ENCODE data around the gene GREB1L.
"Not testable (repeated sequence)": the region's sequence is repeated elsewhere in the genome, so short reads cannot be mapped to it uniquely, and the experiment has no call there.

GREB1L gene

GRCh38 chr18:21261352-21261751 lies 19.3 kb downstream of the GREB1L start:
- H3K4me3 ChIP-seq, result no peak overlapping the region

GRCh38 chr18:21262244-21262643 lies 20.2 kb downstream of the GREB1L start:
- no peak overlapping the region for H3K4me3 ChIP-seq
- H3K27ac ChIP-seq, result no peak overlapping the region

More at GRCh38 chr18:21261352-21261751, 19.3 kb downstream of the GREB1L start:
- no peak overlapping the region for H3K27ac ChIP-seq

DNA sequence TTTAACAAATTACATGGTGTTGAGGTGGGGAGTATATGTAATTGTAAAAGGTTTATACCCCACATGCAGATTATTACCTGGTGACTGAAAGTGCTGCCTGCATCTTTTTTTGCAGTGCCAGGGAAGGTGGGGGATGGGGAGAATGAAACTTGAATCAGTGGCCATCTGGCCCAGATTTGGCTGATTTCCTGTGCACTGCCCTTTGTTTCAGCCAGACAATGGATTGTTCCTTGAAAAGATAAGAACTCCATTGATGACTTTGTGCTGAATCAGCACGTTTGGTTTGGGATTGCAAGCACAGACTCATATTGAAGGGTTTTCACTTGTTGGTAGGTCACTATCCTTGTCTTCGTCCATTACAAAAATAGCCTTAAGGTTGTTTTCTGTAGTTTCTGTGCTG lies 20.9 kb downstream of the GREB1L start:
- no peak overlapping the region for H3K4me3 ChIP-seq
- no peak overlapping the region for H3K27ac ChIP-seq

DNA sequence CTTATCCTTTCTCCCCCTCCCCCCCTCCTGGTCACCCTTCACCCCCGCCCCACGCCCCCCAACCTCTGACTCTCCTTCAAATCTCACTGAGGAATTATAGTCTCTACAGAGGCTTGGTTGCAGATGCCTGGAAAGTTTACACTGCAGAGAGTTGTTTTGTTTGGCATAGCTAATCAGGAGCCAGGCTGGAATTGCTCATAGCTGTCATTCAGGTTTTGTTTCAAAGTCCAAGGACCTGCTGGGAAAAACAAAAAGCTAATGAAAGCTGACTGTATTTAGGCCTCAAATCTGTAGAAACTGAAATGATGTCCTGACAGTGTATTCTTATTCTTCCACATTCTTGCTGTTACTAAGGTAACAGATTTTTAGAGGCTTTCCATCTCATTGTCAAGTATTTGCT lies 22.6 kb downstream of the GREB1L start:
- Histone ChIP-seq H3K27ac (no peak overlapping the region), H3K4me3 (no peak overlapping the region)

- no peak overlapping the region for H3K27ac ChIP-seq
- H3K4me3 ChIP-seq, result no peak overlapping the region
Observed at GRCh38 chr18:21265971-21266673, 24.1 kb downstream of the GREB1L start.

DNA sequence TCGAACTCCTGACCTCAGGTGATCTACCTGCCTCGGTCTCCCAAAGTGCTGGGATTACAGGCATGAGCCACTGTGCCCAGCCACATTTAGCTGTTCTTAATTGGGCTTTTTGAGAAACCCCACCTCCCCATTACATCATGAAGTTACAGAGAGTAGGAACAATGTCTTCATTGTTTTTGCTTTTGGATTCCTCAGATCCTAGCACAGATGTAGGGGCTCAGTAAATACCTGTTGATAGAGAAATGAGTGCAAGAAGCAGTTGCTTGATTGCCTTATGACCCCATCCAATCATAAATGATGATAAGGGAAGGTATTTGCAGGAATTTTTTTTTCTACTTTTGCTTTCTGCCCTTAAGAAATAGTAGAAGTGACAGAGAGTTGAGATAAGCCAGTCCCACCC lies 25.4 kb downstream of the GREB1L start:
- no peak overlapping the region for H3K27ac ChIP-seq
- H3K4me3 ChIP-seq, result no peak overlapping the region

- no peak overlapping the region for H3K27ac ChIP-seq
- H3K4me3 ChIP-seq, result no peak overlapping the region
Observed at GRCh38 chr18:21269349-21269748, 27.3 kb downstream of the GREB1L start.

DNA sequence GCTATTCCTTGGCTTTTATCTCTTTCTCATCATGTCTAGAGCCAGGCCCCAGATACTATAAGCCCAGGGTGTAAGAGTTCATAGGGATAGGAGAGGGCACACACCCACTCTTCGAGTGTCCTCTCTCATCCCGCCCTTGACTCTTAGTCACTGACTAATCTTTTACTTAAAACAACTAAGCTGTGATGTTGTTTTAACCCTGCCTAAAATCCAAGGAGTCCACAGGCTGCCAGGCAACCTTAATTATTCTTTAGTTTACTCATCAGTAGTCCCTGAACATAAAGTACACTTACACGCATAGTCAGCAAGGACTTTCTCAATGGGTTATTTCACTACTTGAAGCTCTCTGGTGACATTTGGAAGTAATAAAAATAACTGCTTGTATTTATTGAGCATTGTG lies 28.4 kb downstream of the GREB1L start:
- no peak overlapping the region for H3K4me3 ChIP-seq

GRCh38 chr18:21272016-21272579 lies 30.1 kb downstream of the GREB1L start:
- Histone ChIP-seq H3K27ac (no peak overlapping the region), H3K4me3 (no peak overlapping the region)

More for the DNA sequence above, 28.4 kb downstream of the GREB1L start:
- no peak overlapping the region for H3K27ac ChIP-seq

GRCh38 chr18:21273568-21273967 lies 31.5 kb downstream of the GREB1L start:
- Histone ChIP-seq H3K4me3 (no peak overlapping the region), H3K27ac (no peak overlapping the region)

DNA sequence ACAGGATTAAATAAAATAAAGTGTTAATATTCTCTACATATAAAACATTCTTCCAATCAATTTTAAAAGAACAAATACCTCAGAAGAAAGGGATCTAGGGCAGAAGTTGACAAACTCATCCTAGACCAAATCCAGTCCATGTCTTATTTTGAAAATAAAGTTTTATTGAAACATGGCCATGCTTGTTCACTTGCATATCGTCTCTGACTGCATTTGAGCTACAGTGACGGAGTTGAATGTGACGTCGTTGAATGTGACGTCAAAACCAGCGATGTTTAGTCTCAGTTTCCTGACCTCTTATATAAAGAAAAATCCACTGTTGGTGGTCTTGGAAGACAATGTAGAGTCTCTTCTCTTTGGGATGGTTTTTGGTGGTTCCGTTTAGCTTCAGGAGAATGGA lies 33.6 kb downstream of the GREB1L start:
- Histone ChIP-seq H3K4me3 (no peak overlapping the region), H3K27ac (no peak overlapping the region)

GRCh38 chr18:21277578-21277977 lies 35.5 kb downstream of the GREB1L start:
- Histone ChIP-seq H3K4me3 (no peak overlapping the region), H3K27ac (no peak overlapping the region)

DNA sequence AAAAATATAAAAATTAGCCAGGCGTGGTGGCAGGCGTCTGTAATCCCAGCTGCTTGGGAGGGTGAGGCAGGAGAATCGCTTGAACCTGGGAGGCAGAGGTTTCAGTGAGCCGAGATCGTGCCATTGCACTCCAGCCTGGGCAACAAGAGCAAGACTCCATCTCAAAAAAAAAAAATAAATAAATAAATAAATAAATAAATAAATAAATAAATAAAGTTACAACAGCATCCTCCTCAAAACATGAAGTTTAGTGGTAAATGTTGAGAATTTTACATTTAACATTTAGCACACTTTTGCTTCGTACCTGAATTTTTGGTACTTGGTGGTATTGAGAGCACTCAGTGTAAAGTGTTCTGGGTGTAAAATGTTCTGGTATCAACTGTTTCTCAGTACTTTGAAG lies 36.2 kb downstream of the GREB1L start:
- H3K27ac ChIP-seq, H3K4me3 ChIP-seq: not testable (repeated sequence)

DNA sequence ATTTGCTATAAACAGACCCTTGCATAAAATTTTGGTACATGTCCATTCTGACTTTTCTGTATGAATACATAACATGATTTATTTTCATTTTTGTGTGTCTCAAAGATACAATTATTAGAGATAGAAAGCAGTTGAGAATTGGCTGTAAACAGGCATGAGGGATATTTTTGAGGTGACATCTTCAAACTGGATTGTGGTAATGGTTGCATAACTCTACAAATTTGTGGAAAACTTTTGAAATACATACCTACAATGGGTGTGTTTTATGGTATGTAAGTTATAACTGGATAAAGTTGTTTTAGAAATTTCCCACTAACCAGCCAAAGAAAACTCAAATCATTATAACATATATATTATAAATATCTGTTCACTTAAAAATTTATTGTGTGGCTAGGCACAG lies 39.6 kb downstream of the GREB1L start:
- Histone ChIP-seq H3K4me3 (no peak overlapping the region), H3K27ac (no peak overlapping the region)

- Histone ChIP-seq H3K4me3 (no peak overlapping the region), H3K27ac (no peak overlapping the region)
Observed at GRCh38 chr18:21284540-21284939, 42.5 kb downstream of the GREB1L start.

- H3K4me3 ChIP-seq, result no peak overlapping the region
Observed at GRCh38 chr18:21289827-21290226, 47.8 kb downstream of the GREB1L start.

GRCh38 chr18:21291106-21291505 lies 49.1 kb downstream of the GREB1L start:
- H3K27ac ChIP-seq, result no peak overlapping the region
- H3K4me3 ChIP-seq, result no peak overlapping the region

More at GRCh38 chr18:21289827-21290226, 47.8 kb downstream of the GREB1L start:
- H3K27ac ChIP-seq, result no peak overlapping the region

DNA sequence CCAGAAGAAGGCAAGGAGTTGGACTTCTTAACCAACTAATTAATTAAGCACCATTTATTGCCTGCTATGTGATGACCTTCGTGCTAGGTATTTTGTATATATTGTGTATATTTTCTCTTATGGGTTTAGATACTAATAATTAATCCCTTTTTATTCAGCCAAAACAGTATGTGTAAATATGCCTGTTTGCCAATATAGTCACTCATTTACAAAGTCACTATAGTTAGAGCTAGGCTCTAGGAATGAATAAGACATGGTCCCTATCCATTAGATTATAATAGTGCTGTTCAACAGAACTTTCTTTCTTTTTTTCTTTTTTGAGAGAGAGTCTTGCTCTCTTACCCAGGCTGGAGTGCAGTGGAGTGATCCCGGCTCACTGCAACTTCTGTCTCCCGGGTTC lies 51.4 kb downstream of the GREB1L start:
- Histone ChIP-seq H3K27ac (no peak overlapping the region), H3K4me3 (no peak overlapping the region)

- no peak overlapping the region for H3K4me3 ChIP-seq
- H3K27ac ChIP-seq, result no peak overlapping the region
Observed at GRCh38 chr18:21295101-21295500, 53.1 kb downstream of the GREB1L start.

- no peak overlapping the region for H3K4me3 ChIP-seq
- no peak overlapping the region for H3K27ac ChIP-seq
Observed at GRCh38 chr18:21296045-21296444, 54.0 kb downstream of the GREB1L start.

DNA sequence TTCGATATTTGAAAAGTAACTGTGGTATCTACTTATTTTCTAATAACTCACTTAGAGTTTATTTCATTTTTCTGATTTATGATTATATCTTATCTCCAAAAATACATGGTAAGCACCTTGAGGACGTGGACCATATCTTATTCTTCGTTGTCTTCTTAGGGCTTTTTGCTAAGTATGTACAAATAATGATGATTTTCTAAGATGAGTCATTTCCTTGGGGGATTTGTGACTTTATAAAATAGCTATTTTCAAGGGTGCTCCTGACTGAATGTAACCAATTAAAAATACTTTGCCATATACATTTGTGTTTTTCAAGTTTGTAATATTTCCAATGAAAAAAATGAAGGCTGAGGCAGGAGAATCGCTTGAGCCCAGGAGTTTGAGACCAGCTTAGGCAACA lies 56.3 kb downstream of the GREB1L start:
- Histone ChIP-seq H3K27ac (no peak overlapping the region), H3K4me3 (no peak overlapping the region)
